WTC11 (cell line): ENCODE results near the gene VWA2. TPM values are rescaled to one million over a fixed set of nuclear protein-coding genes. Genes with fewer than 3 reads are reported as not detected.

Source experiments
- ATAC-seq: fragments of 200-7000 bp; cut with Tn5 transposase; 2 replicates; pipeline ENCODE4 v1.10.0; 2021; ENCODE audit warnings: mild to moderate bottlenecking, moderate library complexity
- CTCF ChIA-PET: fragments of 300-600 bp; sonication (Branson Sonifier 250); formaldehyde crosslinking; loops from one replicate; lab custom pipeline; 2021; ENCODE audit warnings: antibody characterized with exemption; lab: Charles Lee
- POLR2A ChIA-PET: fragments of 350-600 bp; sonication (Branson Sonifier 250); formaldehyde crosslinking; loops from one replicate; lab custom pipeline; 2021; ENCODE audit warnings: antibody characterized with exemption; lab: Charles Lee
- DNase-seq: peaks from one replicate; pipeline ENCODE4 v3.0.0; 2021; ENCODE audit warnings: low spot score
- H3K27ac Mint-ChIP-seq: 2 replicates; pipeline ENCODE4 v1.8.0; 2021; ENCODE audit warnings: mixed read lengths
- H3K27me3 Mint-ChIP-seq: 2 replicates; pipeline ENCODE4 v1.8.0; 2021; ENCODE audit warnings: low read depth, mild to moderate bottlenecking, moderate library complexity, mixed read lengths
- H3K36me3 Mint-ChIP-seq: 2 replicates; pipeline ENCODE4 v1.8.0; 2021; ENCODE audit warnings: mixed read lengths
- H3K4me1 Mint-ChIP-seq: 2 replicates; pipeline ENCODE4 v1.8.0; 2022; ENCODE audit warnings: mixed read lengths
- H3K4me3 Mint-ChIP-seq: 2 replicates; pipeline ENCODE4 v1.8.0; 2021; ENCODE audit warnings: mild to moderate bottlenecking, moderate library complexity, mixed read lengths
- H3K9me3 Mint-ChIP-seq: 2 replicates; pipeline ENCODE4 v1.8.0; 2021; ENCODE audit warnings: mixed read lengths
- ARID4B ChIP-seq: sonication (generic); formaldehyde crosslinking; IDR thresholded peaks from 2 replicates; pipeline ENCODE4 v1.8.0; 2023; ENCODE audit warnings: missing genetic modification reagents, mild to moderate bottlenecking, borderline replicate concordance
- ATF1 ChIP-seq: sonication (generic); formaldehyde crosslinking; IDR thresholded peaks from 2 replicates; pipeline ENCODE4 v1.8.1; 2023; ENCODE audit warnings: mild to moderate bottlenecking, moderate library complexity, missing genetic modification reagents
- CREB1 ChIP-seq: sonication (generic); formaldehyde crosslinking; IDR thresholded peaks from 2 replicates; pipeline ENCODE4 v1.8.0; 2023; ENCODE audit warnings: mild to moderate bottlenecking, missing genetic modification reagents
- E2F1 ChIP-seq: sonication (generic); formaldehyde crosslinking; IDR thresholded peaks from 2 replicates; pipeline ENCODE4 v1.8.0; 2022; ENCODE audit warnings: mild to moderate bottlenecking, missing genetic modification reagents
- GRHL2 ChIP-seq: fragments of 250-450 bp; sonication (Bioruptor Pico); IDR thresholded peaks from 2 replicates; pipeline ENCODE4 v1.8.0; 2022; ENCODE audit warnings: mild to moderate bottlenecking, moderate library complexity; ENCODE audit not compliant: insufficient replicate concordance, severe bottlenecking
- KAT7 ChIP-seq: sonication (generic); formaldehyde crosslinking; IDR thresholded peaks from 2 replicates; pipeline ENCODE4 v1.8.1; 2023; ENCODE audit warnings: missing genetic modification reagents, mild to moderate bottlenecking, borderline replicate concordance
- NR2C2 ChIP-seq: sonication (generic); formaldehyde crosslinking; IDR thresholded peaks from 2 replicates; pipeline ENCODE4 v1.8.0; 2022; ENCODE audit warnings: mild to moderate bottlenecking, missing genetic modification reagents
- OVOL2 ChIP-seq: fragments of 250-450 bp; sonication (Bioruptor Pico); IDR thresholded peaks from 2 replicates; pipeline ENCODE4 v1.9.0; 2021; ENCODE audit warnings: mild to moderate bottlenecking, borderline replicate concordance
- STAT6 ChIP-seq: sonication (generic); formaldehyde crosslinking; conservative IDR thresholded peaks from 2 replicates; pipeline ENCODE4 v1.8.1; 2023; ENCODE audit warnings: mild to moderate bottlenecking, low read depth, missing genetic modification reagents, moderate library complexity
- ZNF219 ChIP-seq: sonication (generic); formaldehyde crosslinking; IDR thresholded peaks from 2 replicates; pipeline ENCODE4 v1.8.0; 2023; ENCODE audit warnings: missing genetic modification reagents, mild to moderate bottlenecking, borderline replicate concordance
- ZNF232 ChIP-seq: sonication (generic); formaldehyde crosslinking; IDR thresholded peaks from 2 replicates; pipeline ENCODE4 v1.8.0; 2022; ENCODE audit warnings: mild to moderate bottlenecking, missing genetic modification reagents
- ZNF671 ChIP-seq: fragments of 250-450 bp; sonication (Bioruptor Pico); IDR thresholded peaks from 2 replicates; pipeline ENCODE4 v1.8.0; 2021; ENCODE audit warnings: mild to moderate bottlenecking
- total RNA-seq: library from RNA; stranded (reverse); gene quantifications from 3 replicates; pipeline ENCODE4 v1.2.3, GENCODE V29; 2021
- TF ChIP-seq, protein P1 (sequence below): sonication (generic); formaldehyde crosslinking; IDR thresholded peaks from 2 replicates; pipeline ENCODE4 v1.8.1; 2023; ENCODE audit warnings: mild to moderate bottlenecking, missing genetic modification reagents, moderate library complexity
- TF ChIP-seq, protein P2 (sequence below): fragments of 250-450 bp; sonication (Bioruptor Pico); IDR thresholded peaks from 2 replicates; pipeline ENCODE4 v2.1.2; 2022; ENCODE audit warnings: mild to moderate bottlenecking, moderate library complexity
- TF ChIP-seq, protein P3 (sequence below): sonication (generic); formaldehyde crosslinking; IDR thresholded peaks from 2 replicates; pipeline ENCODE4 v1.8.1; 2022; ENCODE audit warnings: mild to moderate bottlenecking, missing genetic modification reagents, moderate library complexity, borderline replicate concordance
- TF ChIP-seq, protein P4 (sequence below): sonication (generic); formaldehyde crosslinking; IDR thresholded peaks from 2 replicates; pipeline ENCODE4 v1.8.1; 2023; ENCODE audit warnings: mild to moderate bottlenecking, moderate library complexity, missing genetic modification reagents

The VWA2 gene
- total RNA-seq, 1 experiment from 2014 or later = 2.1 TPM

DNA sequence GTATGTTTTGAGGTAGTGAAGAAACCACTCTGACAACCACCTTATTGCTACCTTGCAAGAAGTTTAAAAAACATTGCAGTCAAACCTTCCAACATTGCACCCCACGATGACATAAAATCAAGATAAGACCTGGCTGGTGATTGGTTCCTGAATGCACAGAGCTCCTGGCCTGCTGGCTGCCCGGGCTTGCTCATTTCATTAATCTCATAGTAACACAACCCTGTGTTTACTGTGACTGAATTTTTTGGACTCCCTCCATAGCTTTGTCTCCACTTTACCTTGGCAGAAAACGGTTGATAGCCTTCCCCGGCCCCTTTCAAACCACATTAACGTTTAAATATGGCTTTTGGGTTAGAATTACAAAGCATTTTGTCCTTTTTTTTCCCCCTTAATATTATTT, 27.5 kb downstream of the VWA2 start (continued):
- TF ChIP-seq ZNF671 = no peak
- TF ChIP-seq GRHL2 = no peak
- no peak for TF ChIP-seq KAT7 (CRISPR knock-in tag)

DNA sequence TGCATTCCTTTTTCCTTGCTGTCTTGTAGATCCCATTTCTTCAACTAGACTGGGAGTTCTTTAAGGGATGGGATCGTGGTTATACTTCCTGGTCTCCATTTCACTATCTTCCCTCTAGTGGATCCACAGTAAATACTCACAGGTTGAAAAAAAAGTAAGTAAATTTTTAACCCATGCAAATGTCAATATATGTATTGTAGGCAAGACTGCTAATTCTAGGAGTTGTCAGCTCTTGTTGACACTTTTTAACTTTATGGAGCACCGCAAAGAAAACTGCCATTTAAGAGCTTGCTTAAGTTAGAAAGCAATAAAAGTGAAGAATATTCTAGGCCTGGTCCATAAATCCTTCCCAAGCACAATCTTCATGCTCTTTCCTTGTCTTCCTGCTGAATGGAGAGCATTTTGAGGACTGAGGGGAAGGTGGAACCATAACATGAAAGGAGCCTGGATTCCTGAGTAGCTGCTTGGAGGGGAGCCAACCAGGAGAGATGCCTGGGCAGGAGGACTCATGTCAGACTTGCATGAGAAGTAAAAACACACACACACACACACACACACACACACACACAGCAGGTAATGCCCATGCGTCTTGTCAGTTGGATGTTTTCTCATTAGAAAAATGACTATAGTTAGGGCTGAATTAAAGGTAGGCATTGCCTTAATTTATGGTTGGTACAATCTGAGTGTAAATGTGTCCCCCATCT, 32.2 kb downstream of the VWA2 start:
- H3K4me3 Mint-ChIP-seq = no peak overlapping the region
- no peak for ATAC-seq
- CTCF ChIA-PET = interaction anchor here (1.0 to 1.5 kb wide), 3 partner anchors 33 to 188 kb away, joined by 3 to 6 read pairs (median 3); no protein-coding TSS in a partner anchor

DNA sequence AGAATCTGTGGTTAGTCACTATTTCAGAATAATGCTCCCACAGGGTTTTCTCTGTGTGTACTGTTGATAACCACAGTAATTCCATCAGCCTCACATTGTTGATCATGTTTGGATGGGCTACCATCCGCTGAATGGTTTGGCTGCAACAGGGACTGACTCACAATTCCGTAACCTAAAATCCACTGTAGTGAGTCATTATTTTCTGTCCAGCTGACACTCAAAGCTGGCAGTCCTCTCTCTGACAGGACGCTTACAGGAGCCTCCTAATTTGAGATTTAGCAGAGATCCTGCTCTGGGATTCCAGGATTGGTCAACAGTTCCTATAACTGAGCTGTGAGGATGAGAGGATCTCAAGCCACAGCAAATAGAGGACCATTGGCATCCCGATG, 32.7 kb downstream of the VWA2 start:
- Mint-ChIP-seq H3K36me3 (no peaks in the 10 kb centered on the region), H3K4me1 (0 out of 2 replicates have a peak, but pooled peaks cover 1% of the 10 kb centered on the region), H3K27me3 (no peaks in the 10 kb centered on the region), H3K4me3 (no peak overlapping the region), H3K27ac (no peak overlapping the region), H3K9me3 (no peaks in the 10 kb centered on the region)
- TF ChIP-seq E2F1 (CRISPR knock-in tag) = no peak
- no peak for TF ChIP-seq ZNF232 (CRISPR knock-in tag)
- TF ChIP-seq ATF1 (CRISPR knock-in tag) = no peak
- TF ChIP-seq STAT6 (CRISPR knock-in tag) = no peak
- no peak for TF ChIP-seq CREB1
- no peak for TF ChIP-seq ZNF219 (CRISPR knock-in tag)
- TF ChIP-seq, protein P1, sequence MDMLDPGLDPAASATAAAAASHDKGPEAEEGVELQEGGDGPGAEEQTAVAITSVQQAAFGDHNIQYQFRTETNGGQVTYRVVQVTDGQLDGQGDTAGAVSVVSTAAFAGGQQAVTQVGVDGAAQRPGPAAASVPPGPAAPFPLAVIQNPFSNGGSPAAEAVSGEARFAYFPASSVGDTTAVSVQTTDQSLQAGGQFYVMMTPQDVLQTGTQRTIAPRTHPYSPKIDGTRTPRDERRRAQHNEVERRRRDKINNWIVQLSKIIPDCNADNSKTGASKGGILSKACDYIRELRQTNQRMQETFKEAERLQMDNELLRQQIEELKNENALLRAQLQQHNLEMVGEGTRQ (CRISPR knock-in tag) = no peak
- TF ChIP-seq, protein P2, sequence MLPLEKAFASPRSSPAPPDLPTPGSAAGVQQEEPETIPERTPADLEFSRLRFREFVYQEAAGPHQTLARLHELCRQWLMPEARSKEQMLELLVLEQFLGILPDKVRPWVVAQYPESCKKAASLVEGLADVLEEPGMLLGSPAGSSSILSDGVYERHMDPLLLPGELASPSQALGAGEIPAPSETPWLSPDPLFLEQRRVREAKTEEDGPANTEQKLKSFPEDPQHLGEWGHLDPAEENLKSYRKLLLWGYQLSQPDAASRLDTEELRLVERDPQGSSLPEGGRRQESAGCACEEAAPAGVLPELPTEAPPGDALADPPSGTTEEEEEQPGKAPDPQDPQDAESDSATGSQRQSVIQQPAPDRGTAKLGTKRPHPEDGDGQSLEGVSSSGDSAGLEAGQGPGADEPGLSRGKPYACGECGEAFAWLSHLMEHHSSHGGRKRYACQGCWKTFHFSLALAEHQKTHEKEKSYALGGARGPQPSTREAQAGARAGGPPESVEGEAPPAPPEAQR (CRISPR knock-in tag) = no peak
- no peak for TF ChIP-seq ARID4B (CRISPR knock-in tag)
- TF ChIP-seq, protein P3, sequence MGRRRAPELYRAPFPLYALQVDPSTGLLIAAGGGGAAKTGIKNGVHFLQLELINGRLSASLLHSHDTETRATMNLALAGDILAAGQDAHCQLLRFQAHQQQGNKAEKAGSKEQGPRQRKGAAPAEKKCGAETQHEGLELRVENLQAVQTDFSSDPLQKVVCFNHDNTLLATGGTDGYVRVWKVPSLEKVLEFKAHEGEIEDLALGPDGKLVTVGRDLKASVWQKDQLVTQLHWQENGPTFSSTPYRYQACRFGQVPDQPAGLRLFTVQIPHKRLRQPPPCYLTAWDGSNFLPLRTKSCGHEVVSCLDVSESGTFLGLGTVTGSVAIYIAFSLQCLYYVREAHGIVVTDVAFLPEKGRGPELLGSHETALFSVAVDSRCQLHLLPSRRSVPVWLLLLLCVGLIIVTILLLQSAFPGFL = no peak
- TF ChIP-seq, protein P4, sequence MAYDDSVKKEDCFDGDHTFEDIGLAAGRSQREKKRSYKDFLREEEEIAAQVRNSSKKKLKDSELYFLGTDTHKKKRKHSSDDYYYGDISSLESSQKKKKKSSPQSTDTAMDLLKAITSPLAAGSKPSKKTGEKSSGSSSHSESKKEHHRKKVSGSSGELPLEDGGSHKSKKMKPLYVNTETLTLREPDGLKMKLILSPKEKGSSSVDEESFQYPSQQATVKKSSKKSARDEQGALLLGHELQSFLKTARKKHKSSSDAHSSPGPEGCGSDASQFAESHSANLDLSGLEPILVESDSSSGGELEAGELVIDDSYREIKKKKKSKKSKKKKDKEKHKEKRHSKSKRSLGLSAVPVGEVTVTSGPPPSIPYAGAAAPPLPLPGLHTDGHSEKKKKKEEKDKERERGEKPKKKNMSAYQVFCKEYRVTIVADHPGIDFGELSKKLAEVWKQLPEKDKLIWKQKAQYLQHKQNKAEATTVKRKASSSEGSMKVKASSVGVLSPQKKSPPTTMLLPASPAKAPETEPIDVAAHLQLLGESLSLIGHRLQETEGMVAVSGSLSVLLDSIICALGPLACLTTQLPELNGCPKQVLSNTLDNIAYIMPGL (CRISPR knock-in tag) = no peak
- no peak for TF ChIP-seq NR2C2
- DNase-seq = no peak
- POLR2A ChIA-PET = no interaction called here
- no peak for ATAC-seq
- CTCF ChIA-PET = interaction anchor here (1.9 kb wide), 1 partner anchor 32 kb away, joined by 6 read pairs; no protein-coding TSS in a partner anchor

More for the DNA sequence above, 32.2 kb downstream of the VWA2 start:
- Mint-ChIP-seq H3K27ac (no peak overlapping the region), H3K4me1 (0 out of 2 replicates have a peak, but pooled peaks cover 7% of the 10 kb centered on the region), H3K27me3 (no peaks in the 10 kb centered on the region), H3K9me3 (no peaks in the 10 kb centered on the region), H3K36me3 (no peaks in the 10 kb centered on the region)
- DNase-seq = no peak
- POLR2A ChIA-PET = interaction anchor here (0.7 kb wide), 1 partner anchor 48 kb away, joined by 3 read pairs; no protein-coding TSS in a partner anchor
- TF ChIP-seq NR2C2 (no peak), OVOL2 (CRISPR knock-in tag) (no peak), CREB1 (no peak)
